GM18858 (cell line): ENCODE data around the gene COL13A1.

ENCODE experiments used
- ATAC-seq: cut with Tn5 transposase; IDR thresholded peaks from one replicate; pipeline ENCODE4 v1.9.1; 2021; ENCODE audit not compliant: unreplicated experiment

The COL13A1 gene

GRCh38 chr10:69791812-69792211, 9.9 kb upstream of the COL13A1 start:
- ATAC-seq, result no peak

DNA sequence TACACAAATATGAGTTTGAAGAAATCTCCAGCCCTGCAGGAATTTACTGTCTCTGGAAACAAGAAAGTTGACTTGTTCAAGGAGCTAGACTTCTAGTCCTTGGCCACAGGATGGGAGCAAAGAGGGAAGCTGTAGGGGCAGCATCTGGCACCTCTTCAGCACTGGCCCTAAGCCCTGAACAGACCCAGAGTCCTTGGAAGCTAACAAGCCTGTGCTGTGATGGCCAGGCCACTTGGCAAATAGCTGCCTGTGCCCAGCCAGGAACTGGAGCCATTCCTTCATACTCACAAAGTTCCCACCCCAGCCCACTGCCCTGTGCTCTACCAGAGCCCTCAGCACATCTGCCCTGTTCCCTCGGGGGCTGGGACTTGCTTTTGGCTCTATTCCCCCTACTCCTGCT, 9.4 kb upstream of the COL13A1 start:
- no peak for ATAC-seq

DNA sequence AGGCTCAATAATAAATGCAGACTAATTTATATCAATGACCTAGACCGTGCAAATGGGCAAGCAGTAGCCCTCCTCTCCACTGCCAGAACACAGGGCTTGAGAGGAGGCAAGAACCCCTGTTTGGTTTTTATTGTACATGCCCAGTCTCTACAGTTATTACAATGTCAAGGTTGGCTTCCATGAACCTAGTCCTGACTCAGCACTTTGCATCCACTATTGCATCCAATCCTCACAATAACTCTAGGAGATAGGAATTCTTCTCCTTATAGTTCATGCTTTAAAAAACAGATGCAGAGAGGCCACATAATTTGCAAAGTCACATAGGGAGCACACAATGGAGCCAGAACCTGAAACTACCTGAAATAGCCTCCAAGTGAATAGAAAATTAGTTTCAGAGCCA, 7.0 kb upstream of the COL13A1 start:
- ATAC-seq, result no peak

DNA sequence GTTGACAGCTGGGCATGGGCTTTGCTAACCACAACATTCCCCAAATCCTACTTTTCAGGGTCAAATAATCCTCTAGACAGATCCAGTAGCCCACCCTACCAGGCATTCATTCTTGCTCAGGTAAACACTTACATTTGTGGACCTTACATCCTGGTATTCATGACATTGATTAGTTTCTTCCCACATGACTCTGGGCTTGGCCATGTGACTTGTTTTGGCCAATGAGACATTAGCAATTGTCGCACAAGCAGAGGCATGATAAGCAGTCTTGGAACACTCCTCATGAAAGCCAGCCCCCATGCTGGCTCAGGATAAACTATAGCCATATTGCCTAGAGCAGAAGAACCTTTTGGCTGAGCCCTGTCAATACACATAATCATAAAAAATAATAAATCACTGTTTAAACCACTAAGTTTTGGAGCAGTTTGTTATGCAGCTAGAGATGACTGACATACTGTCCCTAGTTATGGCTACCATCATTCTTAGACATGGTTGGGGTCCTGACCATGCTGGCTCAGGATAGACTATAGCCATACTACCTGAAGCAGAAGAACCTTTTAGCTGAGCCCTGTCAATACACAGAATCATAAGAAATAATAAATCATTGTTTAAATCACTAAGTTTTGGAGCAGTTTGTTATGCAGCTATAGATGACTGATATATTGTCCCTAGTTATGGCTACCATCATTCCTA, 6.3 kb upstream of the COL13A1 start:
- no peak for ATAC-seq

GRCh38 chr10:69797959-69798358, 3.7 kb upstream of the COL13A1 start:
- no peak for ATAC-seq

GRCh38 chr10:69800109-69800508, 1.6 kb upstream of the COL13A1 start:
- ATAC-seq, result no peak

DNA sequence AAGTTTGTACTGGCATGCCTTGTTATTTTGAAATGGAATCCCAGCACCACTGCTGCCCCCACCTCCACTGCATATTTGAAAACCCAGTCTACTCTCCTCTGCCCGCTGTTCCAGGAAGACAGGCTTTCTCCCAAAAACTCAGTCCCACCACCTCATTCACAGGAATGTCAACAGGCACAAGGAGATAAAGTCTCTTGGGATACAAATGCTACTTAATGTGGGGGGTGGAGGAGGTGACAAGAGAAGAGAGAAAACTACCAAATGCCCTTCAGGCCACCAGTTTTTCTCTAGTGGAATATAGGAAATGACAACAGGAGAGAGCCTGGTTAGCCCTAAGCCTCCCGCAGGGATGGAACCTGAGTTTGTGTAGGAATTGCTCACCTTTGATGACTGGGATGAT, 1.0 kb upstream of the COL13A1 start:
- ATAC-seq, result no peak

GRCh38 chr10:69801094-69801433, 642 bp upstream of the COL13A1 start:
- no peak for ATAC-seq

DNA sequence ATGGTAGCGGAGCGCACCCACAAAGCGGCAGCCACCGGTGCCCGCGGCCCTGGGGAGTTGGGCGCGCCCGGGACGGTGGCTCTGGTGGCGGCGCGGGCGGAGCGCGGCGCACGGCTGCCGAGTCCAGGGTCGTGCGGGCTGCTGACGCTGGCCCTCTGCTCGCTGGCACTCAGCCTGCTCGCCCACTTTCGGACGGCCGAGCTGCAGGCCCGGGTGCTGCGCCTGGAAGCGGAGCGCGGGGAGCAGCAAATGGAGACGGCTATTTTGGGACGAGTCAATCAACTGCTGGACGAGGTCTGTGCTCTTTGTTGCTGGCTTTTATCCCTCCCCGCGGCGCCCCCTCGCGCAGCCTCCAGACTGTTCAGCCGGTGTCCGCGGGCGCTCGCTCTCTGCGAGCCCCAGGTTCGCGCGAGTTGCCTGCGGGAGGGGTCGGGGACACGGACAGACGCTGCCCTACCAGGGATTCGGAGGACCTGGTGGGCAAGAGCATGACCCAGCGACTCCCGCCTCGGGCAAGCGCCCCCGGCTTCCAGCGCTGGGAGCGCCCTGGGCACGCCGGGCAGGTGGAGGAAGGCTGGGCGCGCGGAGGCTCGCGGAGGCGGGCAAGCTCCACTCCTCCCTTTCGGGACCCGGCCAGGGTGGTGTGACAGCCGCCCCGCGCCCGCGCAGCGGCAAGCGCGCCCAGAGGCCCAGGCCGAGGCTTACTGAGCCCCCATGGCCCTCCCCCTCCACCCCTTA, 887 bp downstream of the COL13A1 start:
- ATAC-seq, result no peak

DNA sequence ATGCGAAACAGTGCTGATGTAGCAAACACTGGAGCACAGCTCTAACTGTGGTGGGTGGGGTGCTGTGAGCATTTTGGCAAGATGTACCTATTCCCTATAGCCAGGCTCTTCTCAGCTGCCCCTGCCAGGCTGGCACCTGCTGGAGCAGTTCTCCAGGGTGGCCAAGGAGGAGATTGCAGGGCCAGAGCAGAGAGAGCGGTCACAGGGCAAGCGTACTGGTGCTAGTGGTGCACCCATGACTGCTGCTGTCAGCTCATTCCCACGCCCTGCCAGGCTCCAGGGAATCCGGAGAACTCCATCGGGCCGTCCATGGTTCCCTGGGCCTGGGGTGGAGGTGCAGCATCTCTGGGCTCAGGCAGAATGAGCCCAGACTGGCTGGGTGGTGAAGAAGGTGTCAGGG, 2.1 kb downstream of the COL13A1 start:
- no peak for ATAC-seq

DNA sequence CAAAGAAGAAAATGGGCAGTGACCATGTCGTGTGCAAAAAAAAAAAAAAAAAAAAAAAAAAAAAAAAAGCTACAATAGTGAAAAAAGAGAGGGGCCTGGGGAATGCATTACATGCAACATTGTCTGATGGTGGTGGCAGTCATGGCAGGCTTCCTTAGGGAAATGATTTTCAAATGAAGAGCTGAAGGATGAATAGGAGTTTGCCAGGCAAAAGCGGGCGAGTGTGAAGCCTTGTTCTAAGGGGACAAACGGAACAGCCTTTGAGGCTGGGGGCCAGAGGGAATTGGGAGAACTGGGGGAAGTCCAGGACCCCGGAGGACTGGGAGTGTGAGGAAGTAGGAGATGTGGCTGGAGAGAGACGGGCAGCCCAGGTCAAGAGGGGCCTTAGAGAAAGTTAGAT, 3.1 kb downstream of the COL13A1 start:
- ATAC-seq, result no peak

- no peak for ATAC-seq
Observed at GRCh38 chr10:69807122-69807521, 5.4 kb downstream of the COL13A1 start.

GRCh38 chr10:69807696-69808095, 6.0 kb downstream of the COL13A1 start:
- no peak for ATAC-seq

DNA sequence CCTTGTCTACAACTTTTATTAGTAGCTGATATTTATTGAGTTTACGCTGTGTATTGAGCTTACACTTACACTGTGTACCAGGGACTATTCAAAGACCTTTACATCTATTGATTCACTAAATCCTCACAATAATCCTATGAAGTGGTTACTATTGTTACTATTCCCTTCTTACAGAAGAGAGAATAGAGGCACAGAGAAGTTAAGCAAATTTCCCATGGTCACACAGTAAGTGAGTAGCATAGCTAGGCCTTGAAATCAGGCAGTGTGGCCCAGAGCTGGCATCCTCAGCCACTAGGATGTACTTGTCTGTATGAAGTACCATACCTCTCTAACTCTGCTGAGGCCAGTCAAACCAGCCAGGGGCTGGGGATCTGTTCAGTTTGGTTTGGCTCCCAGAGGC, 7.6 kb downstream of the COL13A1 start:
- no peak for ATAC-seq

DNA sequence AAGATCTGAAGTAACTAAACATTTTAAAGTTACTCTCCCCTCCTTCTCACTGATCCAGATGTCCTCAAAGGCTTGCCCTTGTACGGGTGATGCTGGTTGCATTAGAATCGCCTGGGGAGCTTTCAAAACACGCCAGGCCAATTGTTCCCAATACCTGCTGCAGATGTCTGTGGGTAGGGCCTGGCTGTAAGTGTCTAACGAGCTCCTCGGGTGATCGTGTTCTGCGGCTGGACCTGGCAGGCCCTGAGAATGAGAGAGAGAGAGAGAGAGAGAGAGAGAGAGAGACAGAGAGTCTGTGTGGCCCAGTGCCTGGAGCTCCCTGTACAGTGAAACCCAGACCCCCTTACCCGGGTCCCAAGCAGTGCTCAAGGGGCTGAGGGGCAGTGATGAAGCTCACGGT, 8.4 kb downstream of the COL13A1 start:
- no peak for ATAC-seq

GRCh38 chr10:69810675-69811397, 9.1 kb downstream of the COL13A1 start:
- no peak for ATAC-seq

DNA sequence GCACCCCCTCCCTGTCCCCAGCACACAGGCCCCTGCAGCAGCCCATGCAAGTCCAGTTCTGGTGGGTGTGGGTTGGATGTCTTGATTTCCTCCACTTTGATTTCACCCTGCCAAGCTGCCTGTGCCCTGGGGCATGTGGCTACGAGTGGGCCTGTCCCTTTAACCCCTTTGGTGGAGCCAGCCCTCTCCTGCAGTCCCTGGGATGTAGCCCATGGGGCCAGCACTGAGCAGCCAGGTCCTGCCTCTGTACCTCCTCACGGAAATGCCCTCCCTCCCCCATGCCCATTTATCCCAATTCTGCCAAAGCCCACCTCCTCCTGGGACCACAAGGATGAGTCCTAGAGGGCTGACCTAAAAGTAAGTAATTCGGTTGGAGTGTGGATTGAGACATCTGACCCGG, 11.9 kb downstream of the COL13A1 start:
- no peak for ATAC-seq

- ATAC-seq, result no peak
Observed at GRCh38 chr10:69814251-69814650, 12.5 kb downstream of the COL13A1 start.

- ATAC-seq, result no peak
Observed at GRCh38 chr10:69815104-69815503, 13.4 kb downstream of the COL13A1 start.

GRCh38 chr10:69816521-69816920, 14.8 kb downstream of the COL13A1 start:
- no peak for ATAC-seq

GRCh38 chr10:69817078-69817581, 15.4 kb downstream of the COL13A1 start:
- ATAC-seq, result no peak

DNA sequence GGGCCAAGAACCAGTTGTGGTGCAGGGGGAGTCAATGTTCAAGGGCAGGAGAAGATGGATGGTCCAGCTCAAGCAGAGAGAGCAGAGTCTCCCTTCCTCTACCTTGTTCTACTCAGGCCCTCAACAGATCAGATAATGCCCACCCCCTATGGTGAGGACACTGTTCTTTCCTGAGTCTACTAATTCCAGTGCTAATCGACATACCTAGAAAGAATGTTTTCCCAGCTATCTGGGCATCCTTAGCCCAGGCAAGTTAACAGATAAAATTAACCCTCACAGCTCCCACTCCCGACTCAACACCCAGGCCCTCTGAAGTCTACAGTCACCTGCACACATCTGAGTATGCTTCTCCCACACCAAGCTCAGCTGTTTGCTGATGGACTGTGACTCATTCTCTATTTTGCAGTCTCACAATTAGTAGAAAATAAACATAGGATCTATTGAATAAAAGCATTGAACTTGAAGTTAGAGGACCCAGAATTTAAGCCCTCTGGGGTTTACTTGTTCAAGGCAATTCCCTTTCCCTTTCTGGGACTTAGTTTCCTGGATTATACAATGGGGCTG, 17.1 kb downstream of the COL13A1 start:
- no peak for ATAC-seq
